Measurements from ENCODE around the gene RGS7.
A peak's percentile ranks its signal among the peaks of the same experiment; 100 is the strongest.
"Not testable (repeated sequence)": the region's sequence is repeated elsewhere in the genome, so short reads cannot be mapped to it uniquely, and the experiment has no call there.

Gene RGS7

GRCh38 chr1:241271427-241271826 lies 85.6 kb downstream of the RGS7 start:
- DNase-seq (ENCODE audit: low spot score): no peak

GRCh38 chr1:241270016-241270415 lies 87.0 kb downstream of the RGS7 start:
- no peak for DNase-seq (ENCODE audit: low spot score)

GRCh38 chr1:241269116-241269515 lies 87.9 kb downstream of the RGS7 start:
- DNase-seq (ENCODE audit: low spot score): no peak

- DNase-seq (ENCODE audit: low spot score): no peak
Measured at GRCh38 chr1:241266121-241266520, 90.9 kb downstream of the RGS7 start.

- no peak for DNase-seq (ENCODE audit: low spot score)
Measured at GRCh38 chr1:241265428-241265827, 91.6 kb downstream of the RGS7 start.

GRCh38 chr1:241263346-241263745 lies 93.7 kb downstream of the RGS7 start:
- DNase-seq (ENCODE audit: low spot score): no peak

GRCh38 chr1:241253471-241253870 lies 103.5 kb downstream of the RGS7 start:
- DNase-seq (ENCODE audit: low spot score): peak; percentile 25

- no peak for DNase-seq (ENCODE audit: low spot score)
Measured at GRCh38 chr1:241250465-241250864, 106.5 kb downstream of the RGS7 start.

GRCh38 chr1:241240069-241240468 lies 116.9 kb downstream of the RGS7 start:
- DNase-seq (ENCODE audit: low spot score): no peak

- no peak for DNase-seq (ENCODE audit: low spot score)
Measured at GRCh38 chr1:241237873-241238272, 119.1 kb downstream of the RGS7 start.

GRCh38 chr1:241235256-241235897 lies 121.6 kb downstream of the RGS7 start:
- no peak for DNase-seq (ENCODE audit: low spot score)

GRCh38 chr1:241229711-241230110 lies 127.3 kb downstream of the RGS7 start:
- DNase-seq (ENCODE audit: low spot score): no peak

- DNase-seq (ENCODE audit: low spot score): no peak
Measured at GRCh38 chr1:241229216-241229615, 127.8 kb downstream of the RGS7 start.

GRCh38 chr1:241228339-241228738 lies 128.7 kb downstream of the RGS7 start:
- no peak for DNase-seq (ENCODE audit: low spot score)

- no peak for DNase-seq (ENCODE audit: low spot score)
Measured at GRCh38 chr1:241225741-241226140, 131.3 kb downstream of the RGS7 start.

- DNase-seq (ENCODE audit: low spot score): not testable (repeated sequence)
Measured at GRCh38 chr1:241224189-241224588, 132.8 kb downstream of the RGS7 start.

- DNase-seq (ENCODE audit: low spot score): not testable (repeated sequence)
Measured at GRCh38 chr1:241222813-241223212, 134.2 kb downstream of the RGS7 start.

- DNase-seq (ENCODE audit: low spot score): no peak
Measured at GRCh38 chr1:241221319-241221718, 135.7 kb downstream of the RGS7 start.

- not testable (repeated sequence) for DNase-seq (ENCODE audit: low spot score)
Measured at GRCh38 chr1:241220913-241221312, 136.1 kb downstream of the RGS7 start.

GRCh38 chr1:241219449-241219848 lies 137.6 kb downstream of the RGS7 start:
- no peak for DNase-seq (ENCODE audit: low spot score)

- no peak for DNase-seq (ENCODE audit: low spot score)
Measured at GRCh38 chr1:241217516-241217915, 139.5 kb downstream of the RGS7 start.

- DNase-seq (ENCODE audit: low spot score): no peak
Measured at GRCh38 chr1:241215683-241216082, 141.3 kb downstream of the RGS7 start.

- DNase-seq (ENCODE audit: low spot score): no peak
Measured at GRCh38 chr1:241215203-241215602, 141.8 kb downstream of the RGS7 start.

GRCh38 chr1:241213139-241213538 lies 143.9 kb downstream of the RGS7 start:
- no peak for DNase-seq (ENCODE audit: low spot score)
